ENCODE measurements around the gene PRKD3.

The PRKD3 gene

GRCh38 chr2:37335604-37336003 lies 11.0 kb upstream of the PRKD3 start:
- Histone ChIP-seq H3K27ac (ENCODE audit: low read depth, low read length) (peak overlapping the region; percentile 81), H3K9ac (ENCODE audit: low read length) (peak overlapping the region; percentile 32), H3K4me3 (ENCODE audit: insufficient read depth, low read length, poor library complexity, severe bottlenecking) (peak overlapping the region; percentile 8), H3K79me2 (ENCODE audit: insufficient read depth, low read length) (no peaks in the 10 kb centered on the region), H3K27me3 (ENCODE audit: low read length) (no peaks in the 10 kb centered on the region), H3K36me3 (ENCODE audit: low read length) (no peaks in the 10 kb centered on the region), H3K9me2 (replicated peaks; ENCODE audit: insufficient read depth, low read length) (no peaks in the 10 kb centered on the region), H3K9me3 (ENCODE audit: insufficient read depth, low read length) (no peaks in the 10 kb centered on the region), H3F3A (ENCODE audit: insufficient read depth) (peaks cover 21% of the 10 kb centered on the region; the same call in 1 of the 2 replicates), H2AFZ (ENCODE audit: low read depth, low read length, severe bottlenecking) (peak overlapping the region; percentile 3), H4K20me1 (ENCODE audit: low read depth, low read length) (no peaks in the 10 kb centered on the region), H3K4me2 (ENCODE audit: low read depth, low read length, poor library complexity, severe bottlenecking) (peak overlapping the region; percentile 66)
- no peak for TF ChIP-seq CTCF (IDR thresholded peaks at IDR 0.05; ENCODE audit: insufficient read depth, low read length, poor library complexity, severe bottlenecking)
- TF ChIP-seq EZH2phosphoT487 (conservative IDR thresholded peaks at IDR 0.05; ENCODE audit: low read length) = no peak

- Histone ChIP-seq H3K79me2 (ENCODE audit: insufficient read depth, low read length) (no peaks in the 10 kb centered on the region), H3K27me3 (ENCODE audit: low read length) (no peaks in the 10 kb centered on the region), H3K27ac (ENCODE audit: low read depth, low read length) (no peak overlapping the region), H3K36me3 (ENCODE audit: low read length) (no peaks in the 10 kb centered on the region), H3K9ac (ENCODE audit: low read length) (no peak overlapping the region), H3K4me2 (ENCODE audit: low read depth, low read length, poor library complexity, severe bottlenecking) (peak overlapping the region; percentile 1), H3K9me3 (ENCODE audit: insufficient read depth, low read length) (no peaks in the 10 kb centered on the region), H3K9me2 (replicated peaks; ENCODE audit: insufficient read depth, low read length) (no peaks in the 10 kb centered on the region), H3K4me3 (ENCODE audit: insufficient read depth, low read length, poor library complexity, severe bottlenecking) (no peak overlapping the region), H2AFZ (ENCODE audit: low read depth, low read length, severe bottlenecking) (no peak overlapping the region), H3F3A (ENCODE audit: insufficient read depth) (peaks cover 17% of the 10 kb centered on the region; the same call in 1 of the 2 replicates), H4K20me1 (ENCODE audit: low read depth, low read length) (no peaks in the 10 kb centered on the region)
- TF ChIP-seq CTCF (IDR thresholded peaks at IDR 0.05; ENCODE audit: insufficient read depth, low read length, poor library complexity, severe bottlenecking) (no peak), EZH2phosphoT487 (conservative IDR thresholded peaks at IDR 0.05; ENCODE audit: low read length) (no peak)
Observed at GRCh38 chr2:37333256-37333655, 8.6 kb upstream of the PRKD3 start.

- Histone ChIP-seq H3F3A (ENCODE audit: insufficient read depth) (peaks cover 13% of the 10 kb centered on the region; the same call in 1 of the 2 replicates), H3K9me2 (replicated peaks; ENCODE audit: insufficient read depth, low read length) (no peaks in the 10 kb centered on the region), H3K9ac (ENCODE audit: low read length) (no peak overlapping the region), H3K9me3 (ENCODE audit: insufficient read depth, low read length) (no peaks in the 10 kb centered on the region), H2AFZ (ENCODE audit: low read depth, low read length, severe bottlenecking) (no peak overlapping the region), H3K27ac (ENCODE audit: low read depth, low read length) (no peak overlapping the region), H3K79me2 (ENCODE audit: insufficient read depth, low read length) (no peaks in the 10 kb centered on the region), H3K4me2 (ENCODE audit: low read depth, low read length, poor library complexity, severe bottlenecking) (no peak overlapping the region), H3K4me3 (ENCODE audit: insufficient read depth, low read length, poor library complexity, severe bottlenecking) (no peak overlapping the region), H3K27me3 (ENCODE audit: low read length) (no peaks in the 10 kb centered on the region), H4K20me1 (ENCODE audit: low read depth, low read length) (no peaks in the 10 kb centered on the region), H3K36me3 (ENCODE audit: low read length) (no peaks in the 10 kb centered on the region)
- TF ChIP-seq EZH2phosphoT487 (conservative IDR thresholded peaks at IDR 0.05; ENCODE audit: low read length) = no peak
- TF ChIP-seq CTCF (IDR thresholded peaks at IDR 0.05; ENCODE audit: insufficient read depth, low read length, poor library complexity, severe bottlenecking) = no peak
Observed at GRCh38 chr2:37332560-37332959, 7.9 kb upstream of the PRKD3 start.

Measured in SU-DHL-6 (cell line).